ENCODE measurements around the gene ABHD1.

DNA sequence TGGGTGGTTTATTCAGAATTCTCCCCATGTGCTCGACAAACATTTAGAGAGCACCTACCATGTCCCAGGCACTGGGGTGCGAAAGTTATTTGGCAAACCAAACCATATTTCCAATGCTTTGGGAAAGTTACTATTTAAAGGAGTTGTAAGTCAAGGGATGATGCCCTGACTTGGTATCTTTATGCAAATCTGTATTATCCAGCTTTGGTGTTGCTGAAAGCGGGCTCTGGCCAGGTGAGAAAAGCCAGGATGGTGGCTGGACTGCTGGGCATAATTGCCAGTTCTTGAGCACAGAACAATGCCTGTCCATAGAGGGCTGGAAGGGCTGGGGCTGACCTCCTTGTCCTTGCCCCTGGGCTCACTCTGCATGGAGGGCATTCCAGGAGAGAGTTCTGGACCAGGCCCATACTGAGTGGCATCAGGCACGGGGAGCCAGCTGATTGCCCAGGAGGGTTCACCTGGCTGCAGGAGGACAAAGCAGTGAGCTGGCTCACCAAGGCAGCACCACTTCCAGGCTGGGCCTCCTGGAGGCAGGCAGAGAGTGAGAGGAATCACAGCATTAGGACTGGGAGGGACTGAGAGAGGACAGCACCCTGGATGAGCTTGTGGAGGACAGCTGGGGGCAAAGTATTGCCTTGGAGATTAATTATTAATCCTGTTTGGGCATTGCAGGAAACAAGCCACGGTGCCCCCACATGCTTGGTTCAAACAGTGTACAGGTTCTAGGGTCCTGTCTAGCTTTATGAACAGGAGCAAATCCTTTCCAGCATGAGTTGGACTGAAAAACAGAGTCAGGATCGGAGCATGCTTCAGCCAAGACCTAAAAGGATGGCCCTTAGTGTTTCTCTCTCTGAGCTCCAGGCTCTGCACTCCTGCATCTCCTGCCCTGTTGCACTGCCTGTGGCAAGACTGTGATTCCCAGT lies 29.9 kb upstream of the ABHD1 start:
- TF ChIP-seq POLR2A (IDR thresholded peaks at IDR 0.05) (no peak), POLR2AphosphoS5 (IDR thresholded peaks at IDR 0.05) (no peak)
- TF ChIP-seq, protein P1, sequence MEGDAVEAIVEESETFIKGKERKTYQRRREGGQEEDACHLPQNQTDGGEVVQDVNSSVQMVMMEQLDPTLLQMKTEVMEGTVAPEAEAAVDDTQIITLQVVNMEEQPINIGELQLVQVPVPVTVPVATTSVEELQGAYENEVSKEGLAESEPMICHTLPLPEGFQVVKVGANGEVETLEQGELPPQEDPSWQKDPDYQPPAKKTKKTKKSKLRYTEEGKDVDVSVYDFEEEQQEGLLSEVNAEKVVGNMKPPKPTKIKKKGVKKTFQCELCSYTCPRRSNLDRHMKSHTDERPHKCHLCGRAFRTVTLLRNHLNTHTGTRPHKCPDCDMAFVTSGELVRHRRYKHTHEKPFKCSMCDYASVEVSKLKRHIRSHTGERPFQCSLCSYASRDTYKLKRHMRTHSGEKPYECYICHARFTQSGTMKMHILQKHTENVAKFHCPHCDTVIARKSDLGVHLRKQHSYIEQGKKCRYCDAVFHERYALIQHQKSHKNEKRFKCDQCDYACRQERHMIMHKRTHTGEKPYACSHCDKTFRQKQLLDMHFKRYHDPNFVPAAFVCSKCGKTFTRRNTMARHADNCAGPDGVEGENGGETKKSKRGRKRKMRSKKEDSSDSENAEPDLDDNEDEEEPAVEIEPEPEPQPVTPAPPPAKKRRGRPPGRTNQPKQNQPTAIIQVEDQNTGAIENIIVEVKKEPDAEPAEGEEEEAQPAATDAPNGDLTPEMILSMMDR (IDR thresholded peaks at IDR 0.05), result no peak

All from sigmoid colon (tissue), 4 donors.